ENCODE measurements around the gene RIPOR2. TPM values are rescaled to one million over a fixed set of nuclear protein-coding genes. Genes with fewer than 3 reads are reported as not detected.
A peak's percentile ranks its signal among the peaks of the same experiment; 100 is the strongest.

Gene RIPOR2
- total and polyA plus RNA-seq, 2 of the 13 experiments (the other 11 are each of a cell fraction or from before 2014, with no cell fraction given), result 0.02 to 0.05 TPM

DNA sequence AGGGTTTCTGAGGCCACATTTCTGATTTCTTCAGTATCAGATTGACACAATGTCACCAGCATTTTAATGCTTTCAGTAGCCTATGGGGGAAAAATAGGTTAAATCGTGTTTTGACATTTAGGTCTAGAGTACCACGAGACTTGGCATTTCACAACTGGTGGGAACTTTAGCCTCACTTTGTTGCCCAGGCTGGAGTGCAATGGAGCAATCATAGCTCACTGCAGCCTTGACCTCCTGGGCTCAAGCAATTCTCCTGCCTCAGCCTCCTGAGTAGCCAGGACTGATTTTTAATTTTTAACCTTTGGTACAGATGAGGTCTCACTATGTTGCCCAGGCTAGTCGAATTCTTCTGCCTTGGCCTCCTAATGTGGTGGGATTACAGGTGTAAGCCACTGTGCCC lies 126.0 kb downstream of the RIPOR2 start (continued):
- TF ChIP-seq, protein P1, sequence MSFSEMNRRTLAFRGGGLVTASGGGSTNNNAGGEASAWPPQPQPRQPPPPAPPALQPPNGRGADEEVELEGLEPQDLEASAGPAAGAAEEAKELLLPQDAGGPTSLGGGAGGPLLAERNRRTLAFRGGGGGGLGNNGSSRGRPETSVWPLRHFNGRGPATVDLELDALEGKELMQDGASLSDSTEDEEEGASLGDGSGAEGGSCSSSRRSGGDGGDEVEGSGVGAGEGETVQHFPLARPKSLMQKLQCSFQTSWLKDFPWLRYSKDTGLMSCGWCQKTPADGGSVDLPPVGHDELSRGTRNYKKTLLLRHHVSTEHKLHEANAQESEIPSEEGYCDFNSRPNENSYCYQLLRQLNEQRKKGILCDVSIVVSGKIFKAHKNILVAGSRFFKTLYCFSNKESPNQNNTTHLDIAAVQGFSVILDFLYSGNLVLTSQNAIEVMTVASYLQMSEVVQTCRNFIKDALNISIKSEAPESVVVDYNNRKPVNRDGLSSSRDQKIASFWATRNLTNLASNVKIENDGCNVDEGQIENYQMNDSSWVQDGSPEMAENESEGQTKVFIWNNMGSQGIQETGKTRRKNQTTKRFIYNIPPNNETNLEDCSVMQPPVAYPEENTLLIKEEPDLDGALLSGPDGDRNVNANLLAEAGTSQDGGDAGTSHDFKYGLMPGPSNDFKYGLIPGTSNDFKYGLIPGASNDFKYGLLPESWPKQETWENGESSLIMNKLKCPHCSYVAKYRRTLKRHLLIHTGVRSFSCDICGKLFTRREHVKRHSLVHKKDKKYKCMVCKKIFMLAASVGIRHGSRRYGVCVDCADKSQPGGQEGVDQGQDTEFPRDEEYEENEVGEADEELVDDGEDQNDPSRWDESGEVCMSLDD (CRISPR knock-in tag; IDR thresholded peaks at IDR 0.05; ENCODE audit: borderline replicate concordance), result no peak
- TF ChIP-seq, protein P2, sequence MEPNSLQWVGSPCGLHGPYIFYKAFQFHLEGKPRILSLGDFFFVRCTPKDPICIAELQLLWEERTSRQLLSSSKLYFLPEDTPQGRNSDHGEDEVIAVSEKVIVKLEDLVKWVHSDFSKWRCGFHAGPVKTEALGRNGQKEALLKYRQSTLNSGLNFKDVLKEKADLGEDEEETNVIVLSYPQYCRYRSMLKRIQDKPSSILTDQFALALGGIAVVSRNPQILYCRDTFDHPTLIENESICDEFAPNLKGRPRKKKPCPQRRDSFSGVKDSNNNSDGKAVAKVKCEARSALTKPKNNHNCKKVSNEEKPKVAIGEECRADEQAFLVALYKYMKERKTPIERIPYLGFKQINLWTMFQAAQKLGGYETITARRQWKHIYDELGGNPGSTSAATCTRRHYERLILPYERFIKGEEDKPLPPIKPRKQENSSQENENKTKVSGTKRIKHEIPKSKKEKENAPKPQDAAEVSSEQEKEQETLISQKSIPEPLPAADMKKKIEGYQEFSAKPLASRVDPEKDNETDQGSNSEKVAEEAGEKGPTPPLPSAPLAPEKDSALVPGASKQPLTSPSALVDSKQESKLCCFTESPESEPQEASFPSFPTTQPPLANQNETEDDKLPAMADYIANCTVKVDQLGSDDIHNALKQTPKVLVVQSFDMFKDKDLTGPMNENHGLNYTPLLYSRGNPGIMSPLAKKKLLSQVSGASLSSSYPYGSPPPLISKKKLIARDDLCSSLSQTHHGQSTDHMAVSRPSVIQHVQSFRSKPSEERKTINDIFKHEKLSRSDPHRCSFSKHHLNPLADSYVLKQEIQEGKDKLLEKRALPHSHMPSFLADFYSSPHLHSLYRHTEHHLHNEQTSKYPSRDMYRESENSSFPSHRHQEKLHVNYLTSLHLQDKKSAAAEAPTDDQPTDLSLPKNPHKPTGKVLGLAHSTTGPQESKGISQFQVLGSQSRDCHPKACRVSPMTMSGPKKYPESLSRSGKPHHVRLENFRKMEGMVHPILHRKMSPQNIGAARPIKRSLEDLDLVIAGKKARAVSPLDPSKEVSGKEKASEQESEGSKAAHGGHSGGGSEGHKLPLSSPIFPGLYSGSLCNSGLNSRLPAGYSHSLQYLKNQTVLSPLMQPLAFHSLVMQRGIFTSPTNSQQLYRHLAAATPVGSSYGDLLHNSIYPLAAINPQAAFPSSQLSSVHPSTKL (CRISPR knock-in tag; IDR thresholded peaks at IDR 0.05), result peak; percentile 93
- TF ChIP-seq TCF7 (IDR thresholded peaks at IDR 0.05; ENCODE audit: low read depth) (peak; percentile 31; the same call in 1 of the 2 replicates), ZMYM4 (CRISPR knock-in tag; IDR thresholded peaks at IDR 0.05) (peak; percentile 82), AHR (CRISPR knock-in tag; IDR thresholded peaks at IDR 0.05) (no peak), EED (CRISPR knock-in tag; IDR thresholded peaks at IDR 0.05) (no peak), MIER2 (CRISPR knock-in tag; IDR thresholded peaks at IDR 0.05) (no peak), ZNF501 (CRISPR knock-in tag; IDR thresholded peaks at IDR 0.05) (peak; percentile 71; the same call in 1 of the 2 replicates), SP140L (CRISPR knock-in tag; IDR thresholded peaks at IDR 0.05; ENCODE audit: borderline replicate concordance) (no peak), FOSL2 (CRISPR knock-in tag; IDR thresholded peaks at IDR 0.05) (peak; percentile 77), CBX5 (CRISPR knock-in tag; IDR thresholded peaks at IDR 0.05; ENCODE audit: borderline replicate concordance) (peak; percentile 52; the same call in 1 of the 2 replicates), GTF2F1 (IDR thresholded peaks at IDR 0.05; ENCODE audit: low read length) (no peak), BCL6 (CRISPR knock-in tag; IDR thresholded peaks at IDR 0.05) (peak; percentile 69; the same call in 1 of the 2 replicates)
- TF ChIP-seq, protein P3, sequence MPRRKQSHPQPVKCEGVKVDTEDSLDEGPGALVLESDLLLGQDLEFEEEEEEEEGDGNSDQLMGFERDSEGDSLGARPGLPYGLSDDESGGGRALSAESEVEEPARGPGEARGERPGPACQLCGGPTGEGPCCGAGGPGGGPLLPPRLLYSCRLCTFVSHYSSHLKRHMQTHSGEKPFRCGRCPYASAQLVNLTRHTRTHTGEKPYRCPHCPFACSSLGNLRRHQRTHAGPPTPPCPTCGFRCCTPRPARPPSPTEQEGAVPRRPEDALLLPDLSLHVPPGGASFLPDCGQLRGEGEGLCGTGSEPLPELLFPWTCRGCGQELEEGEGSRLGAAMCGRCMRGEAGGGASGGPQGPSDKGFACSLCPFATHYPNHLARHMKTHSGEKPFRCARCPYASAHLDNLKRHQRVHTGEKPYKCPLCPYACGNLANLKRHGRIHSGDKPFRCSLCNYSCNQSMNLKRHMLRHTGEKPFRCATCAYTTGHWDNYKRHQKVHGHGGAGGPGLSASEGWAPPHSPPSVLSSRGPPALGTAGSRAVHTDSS (CRISPR knock-in tag; conservative IDR thresholded peaks at IDR 0.05), result no peak
- TF ChIP-seq, protein P4, sequence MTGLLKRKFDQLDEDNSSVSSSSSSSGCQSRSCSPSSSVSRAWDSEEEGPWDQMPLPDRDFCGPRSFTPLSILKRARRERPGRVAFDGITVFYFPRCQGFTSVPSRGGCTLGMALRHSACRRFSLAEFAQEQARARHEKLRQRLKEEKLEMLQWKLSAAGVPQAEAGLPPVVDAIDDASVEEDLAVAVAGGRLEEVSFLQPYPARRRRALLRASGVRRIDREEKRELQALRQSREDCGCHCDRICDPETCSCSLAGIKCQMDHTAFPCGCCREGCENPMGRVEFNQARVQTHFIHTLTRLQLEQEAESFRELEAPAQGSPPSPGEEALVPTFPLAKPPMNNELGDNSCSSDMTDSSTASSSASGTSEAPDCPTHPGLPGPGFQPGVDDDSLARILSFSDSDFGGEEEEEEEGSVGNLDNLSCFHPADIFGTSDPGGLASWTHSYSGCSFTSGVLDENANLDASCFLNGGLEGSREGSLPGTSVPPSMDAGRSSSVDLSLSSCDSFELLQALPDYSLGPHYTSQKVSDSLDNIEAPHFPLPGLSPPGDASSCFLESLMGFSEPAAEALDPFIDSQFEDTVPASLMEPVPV (CRISPR knock-in tag; IDR thresholded peaks at IDR 0.05), result no peak
- TF ChIP-seq, protein P5, sequence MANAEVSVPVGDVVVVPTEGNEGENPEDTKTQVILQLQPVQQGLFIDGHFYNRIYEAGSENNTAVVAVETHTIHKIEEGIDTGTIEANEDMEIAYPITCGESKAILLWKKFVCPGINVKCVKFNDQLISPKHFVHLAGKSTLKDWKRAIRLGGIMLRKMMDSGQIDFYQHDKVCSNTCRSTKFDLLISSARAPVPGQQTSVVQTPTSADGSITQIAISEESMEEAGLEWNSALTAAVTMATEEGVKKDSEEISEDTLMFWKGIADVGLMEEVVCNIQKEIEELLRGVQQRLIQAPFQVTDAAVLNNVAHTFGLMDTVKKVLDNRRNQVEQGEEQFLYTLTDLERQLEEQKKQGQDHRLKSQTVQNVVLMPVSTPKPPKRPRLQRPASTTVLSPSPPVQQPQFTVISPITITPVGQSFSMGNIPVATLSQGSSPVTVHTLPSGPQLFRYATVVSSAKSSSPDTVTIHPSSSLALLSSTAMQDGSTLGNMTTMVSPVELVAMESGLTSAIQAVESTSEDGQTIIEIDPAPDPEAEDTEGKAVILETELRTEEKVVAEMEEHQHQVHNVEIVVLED (CRISPR knock-in tag; IDR thresholded peaks at IDR 0.05; ENCODE audit: borderline replicate concordance), result no peak
- TF ChIP-seq, protein P6, sequence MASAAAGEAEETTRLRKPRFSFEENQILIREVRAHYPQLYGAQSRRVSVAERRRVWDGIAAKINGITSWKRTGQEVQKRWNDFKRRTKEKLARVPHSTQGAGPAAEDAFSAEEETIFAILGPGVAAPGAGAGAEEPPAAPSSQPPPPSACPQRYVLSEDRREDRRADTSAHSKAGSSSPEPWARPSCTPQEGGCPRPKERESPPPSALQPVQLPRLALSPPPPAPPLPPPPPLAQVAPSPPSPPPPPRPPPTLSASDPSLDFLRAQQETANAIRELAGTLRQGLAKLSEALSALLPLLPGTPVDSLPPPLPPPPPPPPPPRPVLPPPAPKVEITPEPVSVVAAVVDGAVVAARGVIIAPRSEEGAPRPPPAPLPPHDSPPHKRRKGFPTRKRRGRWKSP (CRISPR knock-in tag; IDR thresholded peaks at IDR 0.05), result peak; percentile 59; the same call in 1 of the 2 replicates
